Activated CD8-positive, alpha-beta memory T cell treated with anti-CD3 and anti-CD28 coated beads for 48 hours (primary cell): ENCODE results near the gene PTPRB.

Experiments
- DNase-seq, 3 experiments: peaks; one replicate each; pipeline ENCODE4 v3.0.0-alpha.2; 2020; ENCODE audit warnings: low read depth in 2 of 3, low spot score in 2 of 3

PTPRB gene

DNA sequence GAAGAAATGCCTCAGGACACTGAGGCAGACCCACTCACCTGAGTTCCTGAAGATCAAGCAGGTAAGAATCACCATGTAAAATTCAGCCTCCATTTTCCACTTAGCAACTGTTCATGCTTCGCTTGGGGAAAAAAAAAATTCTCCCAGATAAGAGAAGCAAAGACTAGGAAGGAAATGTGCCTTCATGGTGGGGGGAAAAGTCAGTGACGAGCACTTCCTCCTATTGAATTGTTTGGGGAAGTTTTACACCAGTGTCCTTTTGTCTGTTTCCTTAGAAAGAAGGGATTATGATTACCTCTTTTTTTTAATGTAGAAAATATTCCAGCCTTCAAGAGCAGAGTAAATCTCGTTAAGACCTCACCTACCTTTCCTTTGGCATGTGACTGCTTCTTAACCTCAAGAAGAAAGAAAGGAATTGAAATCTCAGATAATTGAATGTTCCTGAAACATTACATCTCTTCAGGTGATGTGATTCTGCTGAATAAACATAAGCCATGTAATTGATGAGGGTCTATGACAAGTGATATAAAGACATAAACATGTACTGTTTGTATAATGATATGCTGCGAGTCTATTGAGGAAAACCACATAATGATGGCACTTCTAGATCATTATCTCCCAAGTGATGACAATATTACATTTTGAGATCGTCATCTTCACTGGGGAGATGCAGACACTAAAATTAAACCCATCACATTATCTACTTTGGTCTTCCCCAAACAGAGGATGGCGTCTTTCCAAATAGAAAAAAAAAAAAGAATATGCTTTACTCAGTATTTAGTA is at the start of gene PTPRB:
TSS of gene PTPRB (minus strand) at position 127 of the 783 bp plus-strand sequence. CDS start at position 93, 34 bp downstream.
- DNase-seq: no peak

DNA sequence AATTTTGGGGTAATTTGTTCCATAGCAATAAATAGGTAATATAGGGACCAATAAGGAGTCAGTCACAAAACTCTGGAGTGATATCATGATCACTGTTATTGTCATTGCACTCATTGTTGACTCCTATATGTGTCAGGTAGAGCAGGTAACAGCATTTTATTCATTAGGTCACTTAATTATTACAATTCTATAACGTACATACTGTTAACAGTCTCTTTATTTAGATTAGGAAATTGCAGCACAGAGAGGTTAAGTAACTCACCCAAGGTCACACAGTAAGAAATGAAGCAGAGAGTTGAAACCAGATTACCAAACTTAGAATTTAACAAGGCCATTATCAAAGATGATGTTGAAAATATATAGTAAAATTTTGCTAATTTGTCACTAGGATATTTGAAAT is 49.7 kb upstream of the PTPRB start:
- DNase-seq: no peak

DNA sequence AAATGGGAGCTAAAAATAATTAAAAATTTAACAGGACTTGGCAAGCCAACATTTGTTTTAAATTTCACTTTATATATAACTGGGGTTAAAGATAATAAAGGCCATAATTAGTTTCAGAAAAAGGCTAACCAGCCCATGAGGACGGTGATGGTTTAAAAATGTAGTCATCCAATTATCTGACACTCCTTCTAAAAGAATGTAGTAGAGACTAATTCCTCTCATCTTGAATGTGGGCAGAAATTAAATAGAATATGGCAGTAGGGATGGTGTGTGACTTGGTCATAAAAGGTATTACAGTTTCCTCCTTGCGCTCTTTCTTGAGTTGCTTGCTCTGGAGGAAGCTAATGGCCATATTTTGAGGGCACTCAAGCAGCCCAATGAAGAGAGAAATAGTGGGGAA is 49.1 kb upstream of the PTPRB start:
- DNase-seq: no peak

DNA sequence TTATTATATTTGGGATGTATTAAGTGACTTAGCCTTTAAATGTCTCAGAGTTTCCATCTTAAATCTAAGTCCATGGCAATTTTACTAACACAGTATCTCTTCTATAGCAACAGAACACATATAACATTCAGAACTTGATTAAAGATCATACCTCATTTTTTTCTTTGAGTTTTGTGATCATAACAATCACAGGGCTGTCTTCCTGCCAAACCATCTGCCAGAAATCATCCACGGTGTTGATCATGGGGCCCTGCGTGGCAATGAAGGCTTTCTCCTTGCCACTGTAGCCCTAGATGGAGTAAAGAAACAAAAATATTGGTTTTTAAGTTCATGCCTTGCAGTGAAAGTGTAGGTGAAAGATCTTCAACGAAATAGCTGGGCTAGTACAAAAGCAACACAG is 46.7 kb upstream of the PTPRB start:
- DNase-seq: no peak

DNA sequence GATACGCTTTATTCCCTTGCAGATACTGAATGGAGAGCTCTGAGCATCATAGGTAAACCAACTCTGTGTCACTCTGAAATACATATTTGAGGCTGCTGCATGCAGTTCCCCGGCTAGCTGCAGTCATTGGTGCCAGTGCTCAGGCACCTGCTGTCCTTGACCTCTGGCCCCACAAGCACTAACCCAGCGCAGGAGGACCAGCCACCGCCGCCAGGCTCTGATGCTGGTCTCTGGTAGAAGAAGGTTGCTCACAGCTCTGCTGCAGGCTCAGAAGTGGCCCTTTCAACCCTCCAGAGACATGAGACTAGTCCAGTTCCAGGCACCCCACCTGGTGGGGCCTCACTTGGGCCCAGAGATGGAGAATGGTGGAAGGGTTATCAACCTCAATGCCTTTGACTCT is 34.5 kb upstream of the PTPRB start:
- DNase-seq: no peak

DNA sequence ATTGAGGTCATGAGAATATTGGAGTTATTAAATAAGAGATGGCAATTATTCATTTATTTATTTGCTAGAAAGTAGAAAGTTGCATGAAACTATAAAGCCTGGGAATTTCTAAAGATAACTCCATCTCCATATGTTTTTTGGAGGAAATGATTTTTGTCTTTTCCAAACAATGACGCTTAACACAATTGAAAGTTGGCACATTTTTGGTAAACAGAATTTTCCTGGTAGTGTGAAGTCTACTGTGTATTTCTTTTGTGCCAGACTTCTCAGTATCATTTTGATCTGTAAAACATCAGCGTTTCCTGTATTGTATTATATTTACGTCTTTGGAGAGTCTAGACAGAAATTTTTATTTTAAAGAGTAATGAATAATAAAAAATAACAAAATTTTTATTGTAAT is 33.7 kb upstream of the PTPRB start:
- DNase-seq: no peak

DNA sequence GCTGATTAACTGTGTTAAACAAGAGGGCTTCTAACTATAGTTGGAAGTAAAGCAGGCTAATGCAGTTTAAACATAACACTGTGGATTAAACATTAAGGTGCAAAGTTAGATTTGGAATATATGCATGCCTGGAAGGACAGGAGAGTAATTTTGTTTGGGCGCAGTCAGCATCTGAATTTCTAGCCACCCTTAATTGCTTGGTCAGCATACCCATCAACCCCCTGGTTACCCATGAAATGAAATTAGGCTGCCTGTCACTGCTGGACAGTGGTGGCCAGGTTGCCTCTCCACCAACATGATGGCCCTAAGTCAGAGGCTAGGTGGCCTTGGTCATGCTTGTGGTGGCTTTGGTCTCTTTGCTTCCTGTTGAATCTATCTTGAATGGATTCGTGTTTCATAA is 30.0 kb upstream of the PTPRB start:
- DNase-seq: no peak

DNA sequence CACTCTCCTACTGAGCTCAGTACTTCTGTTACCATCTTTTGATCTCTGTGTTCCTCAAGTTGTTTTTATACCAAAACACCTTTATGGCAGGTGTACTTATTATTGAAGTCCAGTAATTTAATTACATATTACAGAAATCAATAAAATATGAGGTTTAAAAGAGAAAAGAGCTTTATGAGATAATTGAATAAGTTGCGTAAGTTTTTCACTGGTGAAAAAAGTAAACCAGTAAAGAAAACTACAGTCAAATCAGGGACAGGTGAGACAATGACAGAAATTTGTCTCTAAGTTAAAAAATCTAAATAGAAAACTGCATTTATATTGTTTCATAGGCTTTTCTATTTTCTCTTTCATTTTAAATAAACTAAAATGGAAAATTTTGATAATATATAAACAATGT is 29.1 kb upstream of the PTPRB start:
- DNase-seq: no peak

DNA sequence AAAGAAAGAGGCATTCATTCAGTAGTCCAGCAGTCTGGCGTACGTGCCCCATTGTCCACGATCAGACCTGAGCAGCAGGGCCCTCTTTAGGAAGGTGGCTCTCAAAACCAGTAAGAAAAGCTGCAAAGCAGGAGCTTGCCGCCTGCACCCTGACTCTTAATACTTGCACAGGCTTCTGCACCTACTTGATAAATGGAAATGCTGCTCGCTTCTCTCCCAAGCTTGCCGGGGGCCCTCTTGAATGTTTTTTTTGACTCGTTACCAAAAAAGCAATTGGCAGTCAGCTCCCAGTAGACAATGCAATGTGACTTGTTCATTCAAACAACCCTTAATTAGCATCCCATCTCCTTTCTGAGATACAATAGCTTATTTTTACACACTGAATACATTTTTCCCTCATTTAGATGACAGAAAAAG is 27.2 kb upstream of the PTPRB start:
- no peak for DNase-seq

DNA sequence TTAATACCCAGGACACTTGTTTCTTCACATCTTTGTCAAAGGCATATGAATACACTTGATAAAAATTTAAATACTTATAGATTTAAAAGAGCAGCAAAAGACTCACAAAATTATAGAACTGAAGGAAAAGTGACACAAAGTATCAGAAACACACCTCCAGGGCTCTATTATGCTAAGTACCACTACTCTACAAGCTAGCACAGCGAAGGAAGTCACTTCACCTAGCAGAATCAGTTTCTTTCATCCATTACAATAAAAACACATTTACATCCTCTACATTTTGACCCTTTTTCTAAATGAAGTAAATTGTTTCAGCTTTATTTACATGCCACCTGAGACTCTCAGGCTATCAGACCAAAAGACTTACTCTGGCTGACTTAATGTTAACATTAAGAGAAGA is 26.6 kb upstream of the PTPRB start:
- DNase-seq: no peak

DNA sequence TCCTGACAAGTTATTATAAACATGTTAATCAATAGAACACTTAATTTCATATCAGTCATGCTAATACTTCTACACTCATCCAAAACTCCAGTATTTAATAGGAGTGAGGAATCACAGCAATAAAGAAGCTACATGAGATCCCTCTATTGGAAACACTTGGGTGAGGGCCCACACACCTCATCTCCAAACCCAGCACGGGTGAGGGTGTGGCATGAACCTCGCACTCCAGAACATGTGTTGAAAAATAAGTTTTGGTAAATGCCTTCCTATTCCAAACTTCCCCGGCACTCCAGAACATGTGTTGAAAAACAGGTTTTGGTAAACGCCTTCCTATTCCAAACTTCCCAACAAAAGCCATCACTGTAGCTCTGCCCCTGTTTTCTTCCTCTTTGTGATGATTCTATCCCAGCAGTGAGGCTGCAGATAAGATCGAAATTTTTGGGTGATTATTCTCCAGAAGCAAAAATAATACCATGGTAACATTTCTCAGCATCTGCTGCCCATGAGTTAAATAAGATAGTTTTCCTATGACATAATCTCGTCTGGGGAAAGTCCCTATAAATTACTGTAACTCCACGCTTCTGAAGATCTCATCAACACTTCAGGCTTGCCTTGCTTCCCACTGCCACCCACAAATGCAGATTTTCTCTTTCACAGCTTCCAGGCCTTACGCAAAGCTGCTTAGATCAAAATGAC is 24.4 kb upstream of the PTPRB start:
- DNase-seq: no peak

DNA sequence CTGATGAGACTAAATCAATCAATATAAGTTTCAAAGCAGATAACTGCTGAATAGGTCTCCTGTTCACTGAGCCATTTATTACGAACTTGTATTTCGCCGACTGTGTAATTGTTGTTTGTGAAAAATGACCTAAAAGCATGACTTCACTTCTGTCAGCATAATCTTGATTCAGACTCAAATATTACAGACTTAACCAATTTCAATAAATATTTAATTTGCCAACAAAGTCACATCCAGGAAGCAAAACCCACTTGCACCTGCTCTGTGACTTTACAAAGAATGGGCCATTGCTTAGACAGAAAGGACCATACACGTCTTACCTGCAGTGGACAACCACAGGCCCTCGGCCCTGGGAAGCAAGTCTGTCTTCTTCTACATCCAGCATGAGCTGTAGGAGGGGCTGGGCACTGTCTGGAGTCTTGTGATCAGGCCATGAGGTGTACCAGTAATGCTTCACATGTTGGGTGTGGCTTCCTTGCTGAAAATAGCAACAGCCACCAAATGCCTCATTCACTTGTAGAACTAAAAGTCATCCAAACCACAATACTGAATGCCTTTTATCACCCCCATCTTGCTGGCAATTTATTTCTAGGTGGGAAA is 23.5 kb upstream of the PTPRB start:
- no peak for DNase-seq

DNA sequence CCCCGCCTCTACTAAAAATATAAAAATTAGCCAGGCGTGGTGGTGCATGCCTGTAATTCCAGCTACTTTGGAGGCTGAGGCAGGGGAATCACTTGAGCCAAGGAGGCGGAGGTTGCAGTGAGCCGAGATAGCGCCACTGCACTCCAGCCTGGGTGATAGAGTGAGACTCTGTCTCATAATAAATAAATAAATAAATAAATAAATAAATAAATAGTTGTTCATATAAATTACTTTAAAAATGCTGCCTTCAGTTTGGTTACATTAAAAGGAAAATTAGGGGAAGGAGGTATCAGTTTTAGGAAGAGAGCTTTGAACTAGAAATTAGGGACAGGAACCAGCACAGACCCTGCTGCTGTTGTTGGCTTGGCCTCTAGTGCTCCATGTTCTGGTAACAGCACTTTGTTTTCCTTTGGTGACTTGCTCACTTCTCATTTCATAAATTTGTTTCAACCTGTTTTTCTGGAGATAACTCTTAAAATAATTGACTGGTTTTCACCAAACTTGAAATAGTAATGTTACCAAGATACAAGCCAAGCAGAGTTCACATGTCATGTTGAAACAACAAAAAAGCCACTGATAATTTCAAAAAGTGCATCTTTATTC is 22.9 kb upstream of the PTPRB start:
- DNase-seq: no peak

DNA sequence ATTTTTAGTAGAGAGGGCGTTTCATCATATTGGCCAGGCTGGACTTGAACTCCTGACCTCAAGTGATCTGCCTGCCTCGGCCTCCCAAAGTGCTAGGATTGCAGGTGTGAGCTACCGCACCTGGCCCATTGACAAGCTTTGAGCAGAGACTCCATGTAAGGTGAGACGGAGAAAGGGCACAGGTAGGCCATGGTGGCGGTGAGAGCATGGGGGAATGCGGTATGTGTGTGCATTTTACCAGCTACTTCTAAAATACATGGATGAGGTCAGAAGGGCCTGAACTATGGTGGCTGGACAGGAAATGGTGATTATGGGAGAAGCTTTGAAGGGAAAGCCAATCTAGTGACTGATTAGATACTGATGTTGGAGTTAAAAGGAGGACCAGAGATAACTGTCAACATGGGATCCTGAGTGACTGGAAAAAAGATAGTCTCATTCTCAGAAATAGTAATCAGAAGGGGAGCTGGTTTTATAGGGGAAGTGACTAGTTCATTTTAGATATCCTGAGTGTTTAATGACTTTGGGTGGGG is 21.9 kb upstream of the PTPRB start:
- DNase-seq: no peak

DNA sequence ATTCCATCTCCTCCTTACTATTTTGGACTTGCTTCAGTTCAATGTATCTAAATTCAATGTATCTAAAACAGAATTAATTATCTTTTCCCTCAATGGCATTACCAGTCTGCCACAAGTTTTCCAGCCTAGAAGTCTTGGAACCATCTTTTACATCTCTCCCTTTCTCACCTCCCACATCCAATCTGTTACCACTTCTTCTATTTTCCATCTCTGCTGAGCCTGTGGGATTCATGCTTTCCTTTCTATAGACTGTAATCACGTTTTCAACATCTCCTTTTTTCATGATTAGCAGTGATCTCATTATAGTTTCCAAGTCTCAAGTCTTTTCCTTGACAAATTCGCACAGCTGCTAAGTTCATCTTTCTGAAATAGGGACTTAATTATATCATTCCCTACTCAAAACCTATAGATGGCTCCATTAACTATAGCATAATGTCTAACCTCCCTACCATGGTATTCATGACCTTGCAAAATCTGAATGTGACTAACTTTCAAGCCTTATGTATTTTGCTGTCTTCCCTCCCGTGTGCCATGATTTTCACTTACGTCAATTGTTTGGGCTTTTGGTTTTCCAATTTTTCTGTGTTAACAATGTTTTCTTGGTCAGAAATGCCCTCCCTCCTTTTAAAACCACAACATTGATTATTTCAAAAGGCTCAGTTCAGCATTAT is 20.5 kb upstream of the PTPRB start:
- DNase-seq: no peak

DNA sequence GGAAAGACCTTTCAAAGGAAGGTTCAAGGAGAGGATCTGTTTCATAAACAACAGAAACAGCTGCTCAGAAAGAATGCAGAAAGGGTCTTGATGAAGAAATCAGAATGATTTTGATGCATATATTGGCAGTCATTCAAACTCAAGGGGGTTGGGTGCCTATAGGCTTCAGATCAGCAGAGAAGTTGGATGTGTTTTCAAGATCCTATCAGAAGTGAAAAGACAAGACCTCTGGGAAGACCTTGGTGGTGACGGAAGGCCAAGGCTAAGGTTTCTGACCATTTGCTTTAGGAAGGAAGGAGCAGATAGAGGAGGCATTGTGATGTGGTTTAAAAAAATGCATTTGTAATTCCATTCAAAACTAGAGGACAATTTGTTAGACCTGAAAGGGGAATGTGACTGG is 15.2 kb upstream of the PTPRB start:
- no peak for DNase-seq

DNA sequence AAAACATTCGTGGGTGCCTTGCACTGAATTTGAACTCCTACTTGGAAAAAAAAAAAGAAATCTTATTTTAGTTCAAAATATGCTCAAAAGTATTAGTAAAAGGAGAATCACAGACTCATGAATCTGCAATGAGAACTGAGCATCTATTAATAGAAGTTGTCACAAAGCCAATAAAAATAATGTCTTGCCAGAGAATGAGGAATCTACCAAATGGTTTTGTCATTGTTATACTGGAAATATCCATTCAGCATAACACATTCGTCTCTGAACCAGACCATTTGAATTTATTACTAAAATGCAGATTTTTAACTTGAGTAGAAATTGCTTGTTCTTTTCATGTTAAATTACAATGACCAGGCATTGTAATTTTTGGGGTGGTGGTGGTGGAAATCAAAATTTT is 11.6 kb upstream of the PTPRB start:
- no peak for DNase-seq

DNA sequence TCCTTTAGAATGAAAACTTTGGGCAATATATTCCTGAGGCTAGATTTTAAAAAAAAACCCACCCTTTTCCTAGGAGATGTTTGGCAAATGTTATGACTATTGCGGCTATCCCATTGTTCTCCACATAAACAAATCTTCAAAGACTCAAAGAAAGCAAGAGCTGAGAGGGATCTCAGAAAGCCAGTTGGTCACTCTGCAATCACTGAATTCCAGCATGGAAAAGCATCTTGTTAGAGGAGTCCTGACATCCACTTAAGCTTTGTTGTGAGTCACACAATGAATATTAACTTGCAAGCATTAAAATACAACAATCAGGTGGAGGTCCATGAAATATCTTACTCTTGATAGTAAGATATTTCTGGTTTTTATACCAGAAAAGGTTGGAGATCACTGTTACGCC is 11.0 kb upstream of the PTPRB start:
- DNase-seq: no peak

DNA sequence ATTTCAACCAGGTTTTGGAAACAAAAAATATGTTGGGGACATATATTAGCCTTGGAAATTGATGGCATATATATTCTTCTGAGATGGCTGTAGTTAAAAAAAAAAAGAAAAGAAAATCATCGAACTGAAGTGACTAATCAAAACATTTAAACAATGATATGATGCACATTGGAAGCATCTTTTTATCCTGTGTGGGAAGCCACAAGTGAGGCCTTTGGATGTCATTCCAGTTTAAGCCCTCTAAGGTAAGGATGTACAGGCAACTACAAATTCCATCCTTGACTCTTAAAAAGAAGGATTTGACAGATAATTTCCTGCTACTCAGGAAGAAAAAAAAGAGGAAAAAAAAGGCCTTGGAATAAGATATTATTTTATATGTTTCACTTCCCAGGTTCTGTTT is 9.6 kb upstream of the PTPRB start:
- DNase-seq: no peak

DNA sequence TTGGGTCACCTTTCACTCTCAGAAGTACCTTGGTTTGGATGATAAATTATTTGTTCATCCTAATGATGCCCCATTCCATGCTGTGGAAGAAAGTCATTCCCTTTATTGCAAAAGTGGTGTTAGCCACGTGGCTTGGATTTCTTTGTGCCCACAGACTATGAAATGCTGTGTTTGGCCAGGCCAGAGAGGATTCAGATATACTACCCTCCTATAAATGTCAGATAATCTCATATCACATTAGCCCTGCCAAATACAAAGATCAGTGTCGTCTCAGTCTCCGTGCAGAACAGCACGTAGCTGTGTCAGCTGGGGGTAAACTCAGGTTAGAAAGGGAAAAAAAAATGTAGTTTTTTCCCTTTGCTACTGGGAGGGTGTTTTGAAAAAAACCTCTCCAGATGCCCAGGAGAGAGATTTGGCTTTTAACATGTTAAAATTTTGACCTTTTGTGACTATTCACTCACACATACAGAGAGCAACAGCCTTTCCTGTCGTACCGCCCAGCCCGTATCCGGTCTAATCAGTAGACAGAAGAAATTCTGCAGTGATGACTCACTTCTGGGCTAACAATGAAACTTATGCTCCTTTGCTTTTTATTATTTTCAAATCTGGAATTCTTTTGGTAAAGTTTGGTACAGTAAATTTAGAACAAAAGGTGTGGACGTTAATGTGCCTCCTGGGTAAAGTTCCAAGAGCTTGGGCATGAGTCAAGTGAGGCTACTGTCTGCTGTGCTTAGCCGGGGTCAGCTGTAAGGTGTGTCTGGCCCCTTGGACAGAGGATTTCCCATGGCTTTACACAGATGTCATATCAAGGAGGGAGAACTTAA is 8.5 kb upstream of the PTPRB start:
- no peak for DNase-seq
